ENCODE results near the gene OXTR.

OXTR gene

DNA sequence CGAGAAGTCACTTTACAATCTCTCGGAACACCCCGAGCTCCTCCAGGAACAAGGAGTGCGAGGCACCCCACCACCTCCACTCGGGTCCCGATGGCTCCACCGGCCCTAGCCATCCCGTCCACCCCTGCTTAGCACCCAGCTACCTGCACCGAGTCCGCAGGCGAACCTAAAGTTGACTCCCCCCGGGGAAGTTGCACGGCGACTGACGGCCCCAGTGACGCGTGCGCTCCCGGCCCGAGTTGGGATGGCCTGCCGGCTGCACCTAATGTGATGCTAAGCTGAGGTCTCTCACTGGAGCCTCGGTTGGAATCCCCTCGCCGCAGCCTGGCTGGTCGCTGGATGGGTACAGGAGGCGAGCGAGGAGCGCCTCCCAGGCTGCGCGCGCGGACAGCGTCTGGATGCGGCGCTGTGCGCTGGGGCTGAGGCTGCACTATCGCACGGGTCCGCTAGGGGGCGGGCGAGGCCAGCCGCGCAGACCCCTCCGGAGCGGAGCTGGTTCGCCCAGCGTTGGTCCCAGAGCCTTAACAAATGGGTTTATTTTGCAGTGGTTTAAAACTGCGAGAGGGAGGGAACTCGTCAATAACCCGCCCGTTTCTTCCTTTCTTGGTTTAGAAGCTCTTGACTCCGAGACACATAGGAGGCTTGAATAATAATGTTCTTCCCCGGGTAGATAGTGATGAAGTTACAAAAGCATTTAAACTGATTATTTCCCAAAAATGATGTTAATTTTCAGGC is at the start of gene OXTR:
OXTR (minus strand) TSS at position 526 of the 735 bp plus-strand sequence. CDS start 1,426 bp downstream, outside the sequence.
- peak; percentile 82 for DNase-seq (ENCODE audit: low read depth)

DNA sequence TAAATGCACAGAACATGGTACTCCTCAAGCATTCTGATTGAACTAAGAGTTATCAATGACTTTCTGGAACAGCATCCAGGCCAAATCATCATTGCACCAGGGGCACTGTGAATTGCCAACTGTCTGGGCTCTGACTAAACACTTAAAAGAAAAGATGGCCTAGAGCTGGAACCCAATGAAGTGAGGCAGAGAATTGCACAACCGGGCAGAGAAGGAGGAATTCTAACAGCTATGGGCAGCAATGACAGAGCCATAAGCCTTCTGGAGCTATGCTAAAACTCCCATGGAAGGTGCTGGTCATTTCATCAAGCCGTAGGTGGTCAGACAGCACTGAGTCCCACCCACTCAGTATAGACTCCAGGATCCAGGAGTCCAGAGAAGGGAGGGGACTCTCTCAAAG is 48.1 kb upstream of the OXTR start:
- DNase-seq (ENCODE audit: low read depth) = no peak

DNA sequence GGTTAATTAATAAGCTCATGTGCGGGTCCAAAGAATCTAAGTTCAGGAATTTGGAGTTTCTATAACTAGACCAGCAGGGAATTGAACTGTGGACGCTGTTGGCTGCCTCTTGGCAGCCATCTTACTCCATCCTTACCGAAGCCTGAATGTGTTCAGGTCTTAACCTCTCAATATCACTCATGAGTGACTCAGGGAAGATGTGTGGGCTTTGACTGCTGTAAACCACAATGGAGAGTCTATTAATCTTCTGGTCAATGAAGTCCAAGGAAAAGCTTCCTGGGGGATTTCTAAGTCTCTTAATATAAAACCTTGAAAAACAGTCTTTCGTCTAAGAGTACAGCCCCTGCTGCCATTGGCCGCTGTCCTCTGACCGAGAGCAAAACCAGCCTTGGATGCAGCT is 46.7 kb upstream of the OXTR start:
- DNase-seq (ENCODE audit: low read depth) = peak; percentile 52

GRCh38 chr3:8813411-8813810 is 44.0 kb upstream of the OXTR start:
- DNase-seq (ENCODE audit: low read depth) = no peak

GRCh38 chr3:8810561-8810960 is 41.1 kb upstream of the OXTR start:
- DNase-seq (ENCODE audit: low read depth) = no peak

GRCh38 chr3:8805774-8806173 is 36.4 kb upstream of the OXTR start:
- DNase-seq (ENCODE audit: low read depth) = no peak

DNA sequence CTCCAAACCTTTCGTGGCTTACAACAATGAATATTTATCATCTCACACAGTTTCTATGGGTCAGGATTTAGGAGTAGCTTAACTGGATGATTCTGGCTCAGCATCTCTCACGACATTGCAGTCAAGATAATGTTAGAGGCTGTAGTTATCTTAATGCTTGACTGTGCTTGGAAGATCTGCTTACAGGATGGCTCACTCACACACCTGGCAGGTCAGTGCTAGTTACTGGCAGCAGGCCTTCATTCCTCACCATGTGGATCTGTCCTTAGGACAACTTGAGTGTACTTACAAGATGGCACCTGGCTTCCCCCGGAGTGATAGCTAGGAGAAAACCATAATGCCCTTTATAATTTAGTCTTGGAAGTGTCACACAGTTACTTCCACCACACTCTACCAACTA is 32.8 kb upstream of the OXTR start:
- no peak for DNase-seq (ENCODE audit: low read depth)

DNA sequence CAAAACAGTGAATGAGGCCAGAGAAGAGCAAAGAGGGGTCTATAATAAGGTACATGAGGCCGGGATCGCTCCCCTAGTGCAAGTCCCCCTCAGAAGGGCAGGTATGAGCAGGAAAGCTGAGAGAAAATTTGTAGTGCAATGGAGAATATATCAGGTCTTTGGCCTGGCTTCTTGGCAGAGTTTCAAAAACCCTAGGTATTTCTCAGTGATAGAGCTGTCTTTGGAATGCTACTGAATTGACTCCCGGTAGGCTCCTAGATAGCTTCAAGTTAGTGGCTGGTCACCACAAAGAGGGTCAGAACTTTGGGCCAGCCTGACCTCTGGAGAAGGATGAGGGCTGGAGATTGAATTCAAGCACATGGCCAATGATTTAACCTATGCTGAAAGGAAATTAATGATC is 30.6 kb upstream of the OXTR start:
- DNase-seq (ENCODE audit: low read depth) = no peak

GRCh38 chr3:8794247-8794646 is 24.8 kb upstream of the OXTR start:
- DNase-seq (ENCODE audit: low read depth) = no peak

- peak; percentile 88 for DNase-seq (ENCODE audit: low read depth)
These were observed 23.8 kb upstream of the OXTR start for GRCh38 chr3:8793242-8793641.

DNA sequence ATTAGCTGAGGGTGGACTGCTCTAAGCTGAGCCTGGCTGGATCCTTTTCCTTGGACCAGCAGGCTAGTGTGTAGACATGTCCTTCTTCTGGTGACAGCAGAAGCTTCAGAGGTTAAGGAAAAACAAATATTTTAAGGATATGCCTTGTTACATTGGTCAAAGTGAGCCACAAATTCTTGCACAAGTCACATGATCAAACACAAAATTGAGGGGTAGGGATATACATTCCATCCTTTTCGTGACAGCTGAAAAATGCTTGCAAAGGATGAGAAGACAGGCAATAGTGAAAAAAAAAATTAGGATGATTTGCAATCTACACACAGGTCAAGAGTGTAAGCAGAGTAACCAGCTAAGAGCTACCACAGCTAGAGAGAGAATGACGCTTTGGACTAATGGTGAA is 21.1 kb upstream of the OXTR start:
- no peak for DNase-seq (ENCODE audit: low read depth)

DNA sequence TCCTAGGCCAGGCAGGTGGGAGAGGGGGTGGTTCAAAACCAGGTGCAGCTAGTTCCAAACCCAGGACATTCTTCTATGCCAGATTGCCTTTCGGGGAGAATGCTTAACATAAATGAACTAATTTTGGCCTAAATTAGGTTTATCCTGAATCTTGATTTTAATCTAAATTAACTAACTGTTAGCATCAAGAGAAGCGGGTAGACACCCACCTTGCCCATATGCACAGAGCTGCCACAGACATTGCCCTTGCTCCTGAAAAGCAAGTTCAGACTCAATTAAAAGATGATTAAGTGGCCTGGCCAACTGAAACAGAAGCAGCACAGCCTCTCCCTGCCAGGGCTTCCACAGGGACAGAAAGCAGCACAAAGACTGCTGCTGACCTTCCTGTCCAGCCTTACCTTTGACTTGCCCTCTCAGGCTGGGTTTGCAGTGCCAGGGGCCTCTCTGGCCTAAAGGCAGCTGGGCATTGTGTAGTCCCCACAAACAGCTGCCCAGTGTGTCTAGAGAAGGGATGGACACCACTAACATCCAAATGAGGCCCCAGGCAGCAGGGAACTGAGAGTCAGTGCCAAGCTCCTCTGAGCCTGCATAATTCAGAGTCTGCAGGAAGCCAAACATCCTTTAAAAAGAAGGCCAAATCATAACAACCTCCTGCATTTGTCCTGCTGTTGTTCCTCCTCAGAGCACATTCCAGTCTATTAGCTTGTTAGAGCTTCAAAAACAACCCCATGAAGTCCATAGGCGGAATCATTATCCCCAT is 15.4 kb upstream of the OXTR start:
- DNase-seq (ENCODE audit: low read depth) = no peak

DNA sequence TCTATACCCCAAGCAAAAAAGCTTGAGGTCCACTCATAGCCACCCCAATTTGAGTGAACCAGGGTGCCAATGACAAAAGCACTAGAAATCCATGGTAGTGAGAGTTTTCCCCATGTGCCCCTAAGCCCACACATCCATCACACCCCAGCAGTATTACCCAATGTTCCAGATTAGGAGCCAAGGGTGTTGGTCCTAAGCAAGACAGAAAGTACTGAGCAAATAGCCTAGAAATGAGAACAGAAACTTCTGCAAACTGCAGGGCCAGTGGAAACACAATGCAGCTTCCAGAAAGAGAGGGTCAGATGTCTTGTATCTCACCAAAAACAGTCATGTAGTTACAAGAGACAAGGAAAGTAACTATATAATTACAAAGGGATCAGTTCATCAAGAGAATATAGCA is 10.9 kb upstream of the OXTR start:
- no peak for DNase-seq (ENCODE audit: low read depth)

GRCh38 chr3:8778475-8778874 is 9.1 kb upstream of the OXTR start:
- DNase-seq (ENCODE audit: low read depth) = peak; percentile 52

DNA sequence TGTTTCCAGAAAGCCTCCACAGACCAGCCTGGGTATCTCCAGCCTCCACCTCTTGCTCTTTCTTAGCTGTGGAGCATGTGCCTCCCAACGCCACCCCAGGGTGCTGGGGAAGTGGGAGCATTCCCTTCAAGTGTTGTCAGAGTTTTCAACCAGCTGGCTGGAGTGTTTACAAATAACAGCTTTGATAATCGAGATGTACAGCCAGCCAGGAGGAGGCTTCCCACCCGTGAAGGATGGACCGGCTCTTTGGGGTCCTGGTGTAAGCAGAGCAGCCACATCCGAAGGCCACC is 8.5 kb upstream of the OXTR start:
- DNase-seq (ENCODE audit: low read depth) = no peak

DNA sequence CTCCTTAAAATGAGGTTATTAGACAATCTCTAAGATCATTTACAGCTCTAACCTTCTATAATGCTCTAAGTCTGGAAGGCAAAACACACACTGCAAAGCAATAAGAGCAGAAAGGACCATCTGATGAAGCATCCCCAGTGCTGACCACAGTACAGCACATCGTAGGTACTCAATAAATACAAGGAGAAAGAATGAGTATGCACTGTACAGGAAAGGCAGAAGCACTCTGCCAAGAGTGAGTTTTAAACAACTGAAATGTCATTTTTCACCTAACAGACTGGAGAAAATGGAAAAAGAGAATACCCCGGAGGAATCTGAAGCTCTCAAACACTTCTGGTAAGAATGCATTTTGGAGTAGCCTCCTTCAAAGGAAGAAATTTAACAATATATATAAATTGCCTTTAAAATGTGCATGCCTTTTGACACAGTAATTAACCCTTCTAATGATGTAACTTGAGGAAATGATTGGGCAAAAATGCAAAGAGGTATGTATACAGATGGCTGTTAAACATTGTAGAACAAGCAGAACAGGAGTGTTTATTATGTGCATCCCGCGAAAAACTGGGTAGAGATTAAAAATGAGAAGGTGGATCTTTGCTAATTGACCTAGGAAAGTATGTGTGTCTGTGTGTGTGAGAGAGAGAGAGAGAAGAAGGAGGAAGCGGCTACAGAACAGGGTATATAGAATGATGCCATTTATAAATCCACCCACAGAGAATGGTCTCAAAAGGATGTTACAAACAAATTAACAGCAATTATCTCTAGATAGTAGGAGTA is 8.0 kb upstream of the OXTR start:
- no peak for DNase-seq (ENCODE audit: low read depth)

DNA sequence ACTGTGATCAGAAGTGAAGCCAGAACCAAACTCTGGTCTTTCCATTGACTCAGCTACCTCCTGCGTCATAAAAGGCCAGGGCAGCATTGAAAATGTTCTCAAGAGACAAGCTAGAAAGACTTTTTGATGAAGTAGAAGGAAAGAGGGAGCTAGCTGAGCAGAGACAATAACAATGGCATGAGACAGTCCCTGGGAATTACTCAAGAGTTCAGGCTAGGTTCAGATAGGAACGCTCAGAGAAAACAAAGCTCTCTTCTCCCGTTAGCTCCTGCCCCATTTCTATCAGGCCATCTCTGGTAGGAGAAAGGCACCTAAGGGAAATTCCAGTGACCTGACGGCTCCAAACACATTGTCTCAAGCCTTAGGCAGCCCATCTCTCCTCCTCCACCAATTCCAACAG is 7.0 kb upstream of the OXTR start:
- peak; percentile 81 for DNase-seq (ENCODE audit: low read depth)

- DNase-seq (ENCODE audit: low read depth) = no peak
These were observed 6.2 kb upstream of the OXTR start for GRCh38 chr3:8775602-8776001.

GRCh38 chr3:8775181-8775580 is 5.8 kb upstream of the OXTR start:
- DNase-seq (ENCODE audit: low read depth) = no peak

- no peak for DNase-seq (ENCODE audit: low read depth)
These were observed 4.6 kb upstream of the OXTR start for GRCh38 chr3:8773941-8774542.

DNA sequence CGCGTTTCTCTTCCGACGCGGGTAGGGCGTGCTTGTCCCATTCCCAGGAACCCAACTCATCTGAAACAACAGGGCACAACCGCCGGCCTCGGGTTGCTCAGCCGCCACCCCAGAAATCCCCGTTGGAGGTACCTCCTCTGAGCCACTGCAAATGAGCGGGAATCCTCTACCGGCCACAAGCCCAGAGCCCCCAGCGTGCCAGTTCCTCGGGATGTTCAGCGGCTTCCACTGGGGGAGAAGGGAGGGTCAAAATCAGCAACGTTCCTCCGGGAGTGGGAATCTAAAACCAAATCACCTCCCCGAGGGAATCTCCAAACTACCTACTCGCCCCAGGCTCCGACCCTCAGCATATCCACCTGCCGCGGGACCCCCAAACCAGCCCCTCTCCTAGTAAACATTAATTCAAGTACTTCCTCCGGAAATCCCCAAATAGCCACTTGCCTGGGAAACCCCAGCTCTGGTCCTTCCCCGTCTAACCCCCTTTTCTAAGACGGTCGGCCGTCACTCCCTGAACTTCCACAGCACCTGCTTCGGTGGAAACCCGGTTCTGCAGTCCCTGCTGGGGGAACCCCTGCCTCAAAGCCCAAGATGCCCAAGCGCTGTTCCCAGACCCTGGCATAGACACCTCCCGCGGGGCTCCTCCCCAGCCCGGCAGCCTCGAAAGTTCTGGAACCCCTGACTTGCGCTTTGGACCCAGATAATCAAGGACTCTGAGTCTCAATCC is 887 bp downstream of the OXTR start:
- DNase-seq (ENCODE audit: low read depth) = peak; percentile 52

Measured in ELR (cell line).